ENCODE data around the gene TIMP1. TPM values are rescaled to one million over a fixed set of nuclear protein-coding genes. Genes with fewer than 3 reads are reported as not detected.

TIMP1 gene
- total and polyA plus RNA-seq, 2 donors (not counting 1 experiment from before 2014, with no cell fraction given) = 8.8 to 12.8 TPM

DNA sequence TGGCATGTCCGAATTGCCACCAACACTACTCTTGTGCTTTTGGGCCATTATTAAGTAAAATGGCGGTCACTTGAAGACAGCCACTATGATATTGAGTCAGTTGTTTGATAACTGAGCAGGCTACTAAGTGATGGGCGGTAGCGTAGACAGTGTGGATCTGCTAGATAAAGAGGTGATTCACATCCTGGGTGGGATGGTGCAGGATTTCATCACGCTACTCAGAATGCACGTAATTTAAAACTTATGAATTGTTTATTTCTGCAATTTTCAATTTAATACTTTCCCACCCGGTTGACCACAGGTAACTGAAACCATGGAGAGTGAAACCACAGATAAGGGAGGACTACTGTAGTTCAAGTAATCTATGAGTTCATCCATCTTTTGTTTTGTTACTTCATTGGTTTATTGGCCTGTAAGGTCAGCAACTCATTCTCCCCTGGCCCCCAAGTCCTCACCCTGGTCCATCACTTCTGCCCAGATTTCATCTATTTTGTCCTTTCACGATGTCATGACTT, 18.4 kb upstream of the TIMP1 start:
- Histone ChIP-seq H3K27me3 (replicated peaks in 1 of 4; ENCODE audit: control extremely low read depth in 1 of 4, control insufficient read depth in 3 of 4, insufficient read depth in 4 of 4, low read length in 3 of 4) (no peaks in the 10 kb centered on the region), H3K79me2 (ENCODE audit: control insufficient read depth, insufficient read depth, low read length) (peaks cover 22% of the 10 kb centered on the region), H3K4me2 (replicated peaks; ENCODE audit: low read depth, low read length, poor library complexity, severe bottlenecking) (no peak overlapping the region), H2AFZ (ENCODE audit: insufficient read depth, low read depth, low read length, poor library complexity, severe bottlenecking) (no peak overlapping the region), H3K4me1 (ENCODE audit: control insufficient read depth in 2 of 2, insufficient read depth in 2 of 2, low read length in 2 of 2) (peaks cover 13 to 39% of the 10 kb centered on the region in 2 donors), H3K36me3 (replicated peaks in 1 of 2; ENCODE audit: control extremely low read depth in 1 of 2, control insufficient read depth in 1 of 2, extremely low read depth in 1 of 2, insufficient read depth in 2 of 2, low read length in 1 of 2) (peaks cover 0 to 46% of the 10 kb centered on the region in 2 experiments), H3K27ac (ENCODE audit: low read length in 2 of 2) (no peak overlapping the region), H3K9me3 (ENCODE audit: control extremely low read depth in 1 of 3, control insufficient read depth in 2 of 3, insufficient read depth in 1 of 3, low read length in 2 of 3) (no peaks in the 10 kb centered on the region), H3K4me3 (ENCODE audit: control extremely low read depth in 1 of 5, extremely low read depth in 1 of 5, insufficient read depth in 1 of 5, low read depth in 2 of 5, low read length in 4 of 5) (no peak overlapping the region), H3K9ac (ENCODE audit: low read length) (no peak overlapping the region), H4K20me1 (ENCODE audit: control insufficient read depth, insufficient read depth, low read length, poor library complexity, severe bottlenecking) (peaks cover 54% of the 10 kb centered on the region)
- no peak for DNase-seq
- Mint-ChIP-seq H3K27me3 (no peaks in the 10 kb centered on the region), H3K27ac (no peak overlapping the region), H3K4me1 (peaks cover 39% of the 10 kb centered on the region), H3K9me3 (ENCODE audit: insufficient read depth) (no peaks in the 10 kb centered on the region), H3K4me3 (peak overlapping the region; percentile 59)
- CTCF ChIA-PET = no interaction called here
- ATAC-seq (ENCODE audit: low read depth) = no peak
- POLR2A ChIA-PET = no interaction called here
- intact Hi-C loops (cut with micrococcal nuclease) = no loop called here
- no peak for TF ChIP-seq EZH2 (IDR thresholded peaks at IDR 0.05; ENCODE audit: borderline replicate concordance, insufficient read depth, low read depth, low read length, poor library complexity, severe bottlenecking)
- no peak for TF ChIP-seq CTCF (IDR thresholded peaks at IDR 0.05)
- no CpG with 5 or more reads among the region's 8 CpGs for WGBS (ENCODE audit: insufficient coverage)

DNA sequence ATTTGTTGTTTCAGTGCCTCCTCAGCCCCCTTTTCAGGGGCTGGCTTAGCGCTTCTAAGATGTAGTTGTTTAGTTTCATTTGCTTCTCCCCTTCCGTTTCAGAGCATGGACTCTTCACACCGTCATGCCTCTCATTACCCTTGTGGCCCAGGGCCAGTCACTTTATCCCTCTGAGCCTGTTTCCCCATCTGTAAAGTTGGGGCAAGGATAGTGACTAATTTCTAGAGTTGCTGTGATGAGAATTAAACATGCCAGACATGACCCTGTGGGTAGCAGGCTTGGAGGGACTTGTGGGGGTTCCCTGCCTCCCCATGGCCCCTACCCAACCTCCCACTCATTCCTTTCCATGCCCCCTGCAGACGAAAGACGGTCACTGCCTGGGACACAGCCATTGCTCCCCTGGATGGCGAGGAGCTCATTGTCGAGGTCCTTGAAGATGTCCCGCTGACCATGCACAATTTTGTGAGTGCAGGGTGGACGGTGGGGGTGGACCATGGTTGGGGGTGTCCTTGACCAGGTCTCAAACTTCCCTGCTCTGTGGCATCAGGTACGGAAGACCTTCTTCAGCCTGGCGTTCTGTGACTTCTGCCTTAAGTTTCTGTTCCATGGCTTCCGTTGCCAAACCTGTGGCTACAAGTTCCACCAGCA, 17.7 kb upstream of the TIMP1 start:
- Histone ChIP-seq H3K9ac (ENCODE audit: low read length) (no peak overlapping the region), H3K27ac (ENCODE audit: low read length in 2 of 2) (no peak overlapping the region), H3K4me1 (ENCODE audit: control insufficient read depth in 2 of 2, insufficient read depth in 2 of 2, low read length in 2 of 2) (peaks cover 13 to 39% of the 10 kb centered on the region in 2 donors), H3K9me3 (ENCODE audit: control extremely low read depth in 1 of 3, control insufficient read depth in 2 of 3, insufficient read depth in 1 of 3, low read length in 2 of 3) (no peaks in the 10 kb centered on the region), H3K36me3 (replicated peaks in 1 of 2; ENCODE audit: control extremely low read depth in 1 of 2, control insufficient read depth in 1 of 2, extremely low read depth in 1 of 2, insufficient read depth in 2 of 2, low read length in 1 of 2) (peaks cover 0 to 53% of the 10 kb centered on the region in 2 experiments), H4K20me1 (ENCODE audit: control insufficient read depth, insufficient read depth, low read length, poor library complexity, severe bottlenecking) (peaks cover 54% of the 10 kb centered on the region), H2AFZ (ENCODE audit: insufficient read depth, low read depth, low read length, poor library complexity, severe bottlenecking) (no peak overlapping the region), H3K79me2 (ENCODE audit: control insufficient read depth, insufficient read depth, low read length) (peaks cover 22% of the 10 kb centered on the region), H3K4me3 (ENCODE audit: control extremely low read depth in 1 of 5, extremely low read depth in 1 of 5, insufficient read depth in 1 of 5, low read depth in 2 of 5, low read length in 4 of 5) (no peak overlapping the region), H3K4me2 (replicated peaks; ENCODE audit: low read depth, low read length, poor library complexity, severe bottlenecking) (no peak overlapping the region), H3K27me3 (replicated peaks in 1 of 4; ENCODE audit: control extremely low read depth in 1 of 4, control insufficient read depth in 3 of 4, insufficient read depth in 4 of 4, low read length in 3 of 4) (no peaks in the 10 kb centered on the region)
- CTCF ChIA-PET = no interaction called here
- H3K27me3 Mint-ChIP-seq = no peaks in the 10 kb centered on the region
- no peak overlapping the region for H3K27ac Mint-ChIP-seq
- intact Hi-C loops (cut with micrococcal nuclease) = no loop called here
- POLR2A ChIA-PET = no interaction called here
- H3K4me3 Mint-ChIP-seq = peak overlapping the region; percentile 3
- no peak for TF ChIP-seq CTCF (IDR thresholded peaks at IDR 0.05)
- TF ChIP-seq EZH2 (IDR thresholded peaks at IDR 0.05; ENCODE audit: borderline replicate concordance, insufficient read depth, low read depth, low read length, poor library complexity, severe bottlenecking) = no peak
- peaks cover 39% of the 10 kb centered on the region for H3K4me1 Mint-ChIP-seq
- H3K9me3 Mint-ChIP-seq (ENCODE audit: insufficient read depth) = no peaks in the 10 kb centered on the region
- DNase-seq (no peak), ATAC-seq (ENCODE audit: low read depth) (no peak)
- no CpG with 5 or more reads among the region's 12 CpGs for WGBS (ENCODE audit: insufficient coverage)
